SK-N-SH treated with all-trans-retinoic acid at 6 μM for 48 hours (cell line): ENCODE results near the gene RRP15.
"Not testable (repeated sequence)": the region's sequence is repeated elsewhere in the genome, so short reads cannot be mapped to it uniquely, and the experiment has no call there.

Experiments used
- ATAC-seq: fragments of 200-7000 bp; cut with Tn5 transposase; 3 replicates; pipeline ENCODE4 v1.9.1; 2020; ENCODE audit warnings: mild to moderate bottlenecking, moderate library complexity
- ARNTL ChIP-seq: fragments of 450-650 bp; formaldehyde crosslinking; IDR thresholded peaks from 2 replicates; pipeline ENCODE4 v1.5.0; 2020; ENCODE audit warnings: low read depth, mild to moderate bottlenecking, moderate library complexity, borderline replicate concordance
- BACH2 ChIP-seq: fragments of 250-450 bp; sonication (Bioruptor Pico); IDR thresholded peaks from 2 replicates; pipeline ENCODE4 v1.9.0; 2021; ENCODE audit warnings: mild to moderate bottlenecking, borderline replicate concordance
- CSDC2 ChIP-seq: fragments of 250-450 bp; sonication (Bioruptor Pico); IDR thresholded peaks from 2 replicates; pipeline ENCODE4 v1.5.0; 2020; ENCODE audit warnings: mild to moderate bottlenecking, moderate library complexity
- ESRRG ChIP-seq: fragments of 250-450 bp; sonication (Bioruptor Pico); IDR thresholded peaks from 2 replicates; pipeline ENCODE4 v1.6.1; 2021; ENCODE audit warnings: mild to moderate bottlenecking
- GLIS3 ChIP-seq: fragments of 250-450 bp; sonication (Bioruptor Pico); IDR thresholded peaks from 2 replicates; pipeline ENCODE4 v1.5.0; 2020; ENCODE audit warnings: mild to moderate bottlenecking, moderate library complexity
- ISL1 ChIP-seq: fragments of 250-450 bp; sonication (Bioruptor Pico); IDR thresholded peaks from 2 replicates; pipeline ENCODE4 v2.1.2; 2022; ENCODE audit warnings: mild to moderate bottlenecking, moderate library complexity
- OSR1 ChIP-seq: fragments of 250-450 bp; sonication (Bioruptor Pico); IDR thresholded peaks from 2 replicates; pipeline ENCODE4 v1.8.0; 2022; ENCODE audit warnings: moderate library complexity, mild to moderate bottlenecking, inconsistent platforms
- PPARA ChIP-seq: fragments of 250-450 bp; sonication (Bioruptor Pico); IDR thresholded peaks from 2 replicates; pipeline ENCODE4 v1.5.0; 2020; ENCODE audit warnings: mild to moderate bottlenecking, borderline replicate concordance
- RARB ChIP-seq: fragments of 250-450 bp; sonication (Bioruptor Pico); IDR thresholded peaks from 2 replicates; pipeline ENCODE4 v1.8.0; 2021; ENCODE audit warnings: mild to moderate bottlenecking, moderate library complexity
- SNAI2 ChIP-seq: fragments of 250-450 bp; sonication (Bioruptor Pico); IDR thresholded peaks from 2 replicates; pipeline ENCODE4 v1.5.0; 2020; ENCODE audit warnings: mild to moderate bottlenecking, moderate library complexity
- TCF4 ChIP-seq: fragments of 250-450 bp; sonication (Bioruptor Pico); IDR thresholded peaks from 2 replicates; pipeline ENCODE4 v1.8.0; 2021; ENCODE audit warnings: mild to moderate bottlenecking, moderate library complexity, borderline replicate concordance
- ZC3H10 ChIP-seq: fragments of 250-450 bp; sonication (Bioruptor Pico); IDR thresholded peaks from 2 replicates; pipeline ENCODE4 v1.5.1; 2021; ENCODE audit warnings: mild to moderate bottlenecking, moderate library complexity
- ZFP3 ChIP-seq: fragments of 250-450 bp; sonication (Bioruptor Pico); IDR thresholded peaks from 2 replicates; pipeline ENCODE4 v1.5.0; 2020; ENCODE audit warnings: mild to moderate bottlenecking, moderate library complexity
- ZNF70 ChIP-seq: fragments of 450-650 bp; formaldehyde crosslinking; IDR thresholded peaks from 2 replicates; pipeline ENCODE4 v1.5.0; 2020; ENCODE audit warnings: mild to moderate bottlenecking, moderate library complexity
- ZNF8 ChIP-seq: fragments of 450-650 bp; formaldehyde crosslinking; IDR thresholded peaks from 2 replicates; pipeline ENCODE4 v1.5.0; 2020; ENCODE audit warnings: mild to moderate bottlenecking, moderate library complexity
- TF ChIP-seq, protein P1 (sequence below): fragments of 250-450 bp; sonication (Bioruptor Pico); IDR thresholded peaks from 2 replicates; pipeline ENCODE4 v1.5.1; 2020; ENCODE audit warnings: low read depth, mild to moderate bottlenecking, moderate library complexity
- TF ChIP-seq, protein P2 (sequence below): fragments of 250-450 bp; sonication (Bioruptor Pico); IDR thresholded peaks from 2 replicates; pipeline ENCODE4 v1.8.0; 2020; ENCODE audit warnings: mild to moderate bottlenecking, moderate library complexity, borderline replicate concordance
- TF ChIP-seq, protein P3 (sequence below): fragments of 250-450 bp; sonication (Bioruptor Pico); IDR thresholded peaks from 2 replicates; pipeline ENCODE4 v1.5.0; 2020; ENCODE audit warnings: mild to moderate bottlenecking, moderate library complexity

The RRP15 gene

DNA sequence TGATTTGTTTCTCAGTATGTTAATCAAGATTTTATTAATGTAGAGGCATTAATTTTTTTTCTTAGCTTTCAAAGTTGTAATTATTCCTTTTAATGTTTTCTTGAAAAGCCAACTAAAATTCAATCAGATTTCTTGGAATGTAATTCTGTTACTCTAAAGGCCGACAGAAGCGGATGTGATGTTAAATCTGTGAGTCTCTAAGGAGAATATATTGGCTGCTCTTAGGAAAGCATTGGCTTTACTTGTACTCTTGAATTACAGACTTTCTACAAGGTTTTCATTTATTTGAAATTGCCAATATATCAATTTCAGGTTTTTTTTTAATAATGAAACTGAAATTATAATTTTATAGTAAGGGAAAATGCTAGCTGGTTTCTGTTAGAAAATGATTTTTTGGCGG is 29.2 kb downstream of the RRP15 start (continued):
- TF ChIP-seq GLIS3 (CRISPR knock-in tag) (no peak), BACH2 (CRISPR knock-in tag) (no peak), ZNF70 (CRISPR knock-in tag) (no peak), ZNF8 (CRISPR knock-in tag) (no peak), ISL1 (CRISPR knock-in tag) (no peak), OSR1 (CRISPR knock-in tag) (no peak)
- TF ChIP-seq, protein P1, sequence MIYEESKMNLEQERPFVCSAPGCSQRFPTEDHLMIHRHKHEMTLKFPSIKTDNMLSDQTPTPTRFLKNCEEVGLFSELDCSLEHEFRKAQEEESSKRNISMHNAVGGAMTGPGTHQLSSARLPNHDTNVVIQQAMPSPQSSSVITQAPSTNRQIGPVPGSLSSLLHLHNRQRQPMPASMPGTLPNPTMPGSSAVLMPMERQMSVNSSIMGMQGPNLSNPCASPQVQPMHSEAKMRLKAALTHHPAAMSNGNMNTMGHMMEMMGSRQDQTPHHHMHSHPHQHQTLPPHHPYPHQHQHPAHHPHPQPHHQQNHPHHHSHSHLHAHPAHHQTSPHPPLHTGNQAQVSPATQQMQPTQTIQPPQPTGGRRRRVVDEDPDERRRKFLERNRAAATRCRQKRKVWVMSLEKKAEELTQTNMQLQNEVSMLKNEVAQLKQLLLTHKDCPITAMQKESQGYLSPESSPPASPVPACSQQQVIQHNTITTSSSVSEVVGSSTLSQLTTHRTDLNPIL (CRISPR knock-in tag) = no peak

DNA sequence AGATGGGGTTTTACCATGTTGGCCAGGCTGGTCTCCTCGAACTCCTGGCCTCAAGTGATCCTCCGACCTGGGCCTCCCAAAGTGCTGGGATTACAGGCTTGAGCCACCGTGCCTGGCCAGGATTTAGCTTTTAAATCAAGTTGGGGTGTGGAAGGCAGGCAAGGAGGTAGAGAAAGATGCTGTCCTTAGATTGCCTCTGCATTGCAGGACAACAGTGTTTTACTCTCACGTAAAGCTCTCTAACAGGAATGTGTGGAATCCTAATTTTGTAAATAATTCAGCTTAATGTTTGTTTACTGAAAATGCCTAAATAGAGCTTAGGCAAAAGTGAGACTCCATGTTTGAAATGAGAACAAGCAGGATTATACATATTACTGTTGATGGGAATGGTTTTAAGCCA is 30.5 kb downstream of the RRP15 start:
- ATAC-seq = no peak

DNA sequence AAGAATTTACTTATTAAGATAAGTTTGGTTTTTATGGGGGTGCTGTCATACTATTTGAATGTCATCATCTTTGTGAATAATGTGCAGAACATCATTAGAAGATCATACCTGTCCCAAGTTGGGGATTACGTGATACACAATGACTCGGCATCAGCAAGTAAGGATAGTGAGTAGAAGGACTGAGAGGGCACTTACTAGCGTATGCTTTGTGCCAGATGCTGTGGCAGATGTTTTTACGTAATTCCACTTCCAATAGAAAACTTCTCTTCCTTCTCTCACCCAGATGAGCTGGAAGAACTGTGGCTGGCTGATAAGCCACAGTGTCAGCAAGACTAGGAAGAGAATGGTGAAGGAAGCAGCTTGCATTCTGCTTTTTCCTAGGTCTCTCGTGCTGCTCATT is 32.0 kb downstream of the RRP15 start:
- ATAC-seq = no peak
- TF ChIP-seq ARNTL (CRISPR knock-in tag) = no peak

More for the DNA sequence above, 30.5 kb downstream of the RRP15 start:
- no peak for TF ChIP-seq GLIS3 (CRISPR knock-in tag)
- TF ChIP-seq, protein P2, sequence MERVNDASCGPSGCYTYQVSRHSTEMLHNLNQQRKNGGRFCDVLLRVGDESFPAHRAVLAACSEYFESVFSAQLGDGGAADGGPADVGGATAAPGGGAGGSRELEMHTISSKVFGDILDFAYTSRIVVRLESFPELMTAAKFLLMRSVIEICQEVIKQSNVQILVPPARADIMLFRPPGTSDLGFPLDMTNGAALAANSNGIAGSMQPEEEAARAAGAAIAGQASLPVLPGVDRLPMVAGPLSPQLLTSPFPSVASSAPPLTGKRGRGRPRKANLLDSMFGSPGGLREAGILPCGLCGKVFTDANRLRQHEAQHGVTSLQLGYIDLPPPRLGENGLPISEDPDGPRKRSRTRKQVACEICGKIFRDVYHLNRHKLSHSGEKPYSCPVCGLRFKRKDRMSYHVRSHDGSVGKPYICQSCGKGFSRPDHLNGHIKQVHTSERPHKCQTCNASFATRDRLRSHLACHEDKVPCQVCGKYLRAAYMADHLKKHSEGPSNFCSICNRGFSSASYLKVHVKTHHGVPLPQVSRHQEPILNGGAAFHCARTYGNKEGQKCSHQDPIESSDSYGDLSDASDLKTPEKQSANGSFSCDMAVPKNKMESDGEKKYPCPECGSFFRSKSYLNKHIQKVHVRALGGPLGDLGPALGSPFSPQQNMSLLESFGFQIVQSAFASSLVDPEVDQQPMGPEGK (CRISPR knock-in tag) = no peak

DNA sequence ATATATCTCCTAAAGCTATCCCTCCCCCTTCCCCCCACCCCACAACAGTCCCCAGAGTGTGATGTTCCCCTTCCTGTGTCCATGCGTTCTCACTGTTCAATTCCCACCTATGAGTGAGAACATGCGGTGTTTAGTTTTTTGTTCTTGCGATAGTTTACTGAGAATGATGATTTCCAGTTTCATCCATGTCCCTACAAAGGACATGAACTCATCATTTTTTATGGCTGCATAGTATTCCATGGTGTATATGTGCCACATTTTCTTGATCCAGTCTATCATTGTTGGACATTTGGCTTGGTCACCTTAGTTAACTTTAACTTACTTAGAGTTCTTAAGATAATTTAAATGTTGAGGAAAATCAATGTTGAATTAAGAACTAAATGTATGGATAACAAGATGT is 35.1 kb downstream of the RRP15 start:
- not testable (repeated sequence) for ATAC-seq

DNA sequence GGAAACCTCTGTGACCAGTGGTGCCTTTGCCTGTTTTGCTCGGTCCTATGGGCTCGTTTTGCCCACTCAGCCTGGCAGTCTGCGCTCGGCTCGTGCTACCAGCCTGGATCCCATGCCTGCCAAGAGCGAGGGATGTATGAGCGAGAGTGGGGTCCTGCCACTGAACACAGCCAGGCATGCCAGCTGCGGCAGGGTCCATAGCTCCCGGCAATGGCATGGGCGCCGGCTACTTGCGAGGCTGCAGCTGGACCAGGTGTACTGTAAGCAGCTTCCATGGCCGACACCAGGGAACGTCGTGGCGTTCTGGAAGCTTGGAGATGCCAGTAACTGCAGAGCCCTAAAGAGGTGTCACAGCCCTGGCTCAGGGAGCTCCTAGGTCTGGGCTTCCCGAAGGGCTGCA is 37.7 kb downstream of the RRP15 start:
- TF ChIP-seq CSDC2 (no peak), ZNF8 (CRISPR knock-in tag) (no peak), PPARA (CRISPR knock-in tag) (no peak), ARNTL (CRISPR knock-in tag) (no peak), OSR1 (CRISPR knock-in tag) (no peak), ESRRG (no peak)

DNA sequence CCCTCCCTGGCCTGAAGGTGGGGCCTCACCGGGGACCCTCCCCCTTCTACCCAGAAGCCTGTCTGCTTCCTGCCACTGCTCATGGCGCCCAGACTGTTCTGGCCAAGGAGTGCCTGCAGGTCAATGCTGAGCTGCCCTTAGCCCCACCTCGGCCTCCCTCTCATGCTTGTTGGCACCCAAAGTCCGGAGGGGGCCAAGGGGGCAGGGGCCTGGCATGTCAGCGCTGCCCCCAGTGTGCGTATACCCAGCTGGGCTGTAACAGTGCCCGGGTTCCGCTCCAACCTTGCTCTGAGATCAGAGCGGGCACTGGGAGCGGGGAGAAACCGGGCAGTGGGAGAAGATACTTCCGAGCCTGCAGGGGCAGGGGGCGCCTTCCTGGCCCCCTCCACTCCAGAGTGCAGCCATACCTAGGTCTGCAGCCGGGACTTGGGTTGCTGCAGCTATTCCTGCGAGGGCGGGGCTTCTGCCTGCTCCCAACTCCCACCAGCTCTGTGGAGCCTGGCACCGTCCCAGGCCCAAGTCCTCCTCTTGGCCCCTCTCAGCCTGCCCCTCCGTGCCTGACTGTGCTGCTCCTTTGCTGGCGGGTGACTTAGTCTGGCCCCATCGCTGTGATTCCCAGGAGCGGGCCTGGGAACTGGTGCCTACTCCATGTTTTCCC is 38.6 kb downstream of the RRP15 start:
- no peak for ATAC-seq
- no peak for TF ChIP-seq ZNF8 (CRISPR knock-in tag)
- TF ChIP-seq ZC3H10 (CRISPR knock-in tag) = no peak
- TF ChIP-seq ARNTL (CRISPR knock-in tag) = no peak
- TF ChIP-seq, protein P3, sequence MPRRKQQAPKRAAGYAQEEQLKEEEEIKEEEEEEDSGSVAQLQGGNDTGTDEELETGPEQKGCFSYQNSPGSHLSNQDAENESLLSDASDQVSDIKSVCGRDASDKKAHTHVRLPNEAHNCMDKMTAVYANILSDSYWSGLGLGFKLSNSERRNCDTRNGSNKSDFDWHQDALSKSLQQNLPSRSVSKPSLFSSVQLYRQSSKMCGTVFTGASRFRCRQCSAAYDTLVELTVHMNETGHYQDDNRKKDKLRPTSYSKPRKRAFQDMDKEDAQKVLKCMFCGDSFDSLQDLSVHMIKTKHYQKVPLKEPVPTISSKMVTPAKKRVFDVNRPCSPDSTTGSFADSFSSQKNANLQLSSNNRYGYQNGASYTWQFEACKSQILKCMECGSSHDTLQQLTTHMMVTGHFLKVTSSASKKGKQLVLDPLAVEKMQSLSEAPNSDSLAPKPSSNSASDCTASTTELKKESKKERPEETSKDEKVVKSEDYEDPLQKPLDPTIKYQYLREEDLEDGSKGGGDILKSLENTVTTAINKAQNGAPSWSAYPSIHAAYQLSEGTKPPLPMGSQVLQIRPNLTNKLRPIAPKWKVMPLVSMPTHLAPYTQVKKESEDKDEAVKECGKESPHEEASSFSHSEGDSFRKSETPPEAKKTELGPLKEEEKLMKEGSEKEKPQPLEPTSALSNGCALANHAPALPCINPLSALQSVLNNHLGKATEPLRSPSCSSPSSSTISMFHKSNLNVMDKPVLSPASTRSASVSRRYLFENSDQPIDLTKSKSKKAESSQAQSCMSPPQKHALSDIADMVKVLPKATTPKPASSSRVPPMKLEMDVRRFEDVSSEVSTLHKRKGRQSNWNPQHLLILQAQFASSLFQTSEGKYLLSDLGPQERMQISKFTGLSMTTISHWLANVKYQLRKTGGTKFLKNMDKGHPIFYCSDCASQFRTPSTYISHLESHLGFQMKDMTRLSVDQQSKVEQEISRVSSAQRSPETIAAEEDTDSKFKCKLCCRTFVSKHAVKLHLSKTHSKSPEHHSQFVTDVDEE = no peak
- no peak for TF ChIP-seq CSDC2
- TF ChIP-seq TCF4 = no peak
- no peak for TF ChIP-seq BACH2 (CRISPR knock-in tag)
- TF ChIP-seq, protein P2 (CRISPR knock-in tag) = no peak
- TF ChIP-seq ISL1 (CRISPR knock-in tag) = no peak
- TF ChIP-seq RARB (CRISPR knock-in tag) = no peak
- TF ChIP-seq, protein P1 (CRISPR knock-in tag) = no peak
- TF ChIP-seq ZFP3 (CRISPR knock-in tag) = no peak
- TF ChIP-seq SNAI2 (CRISPR knock-in tag) = no peak
- TF ChIP-seq OSR1 (CRISPR knock-in tag) = no peak
- TF ChIP-seq, all 23 proteins: peak for 0

More for the DNA sequence above, 37.7 kb downstream of the RRP15 start:
- ATAC-seq = no peak
